ENCODE measurements around the gene SIX1. TPM values are rescaled to one million over a fixed set of nuclear protein-coding genes. Genes with fewer than 3 reads are reported as not detected.

The SIX1 gene
- total and polyA plus RNA-seq, 2 of the 13 experiments (the other 11 are each of a cell fraction or from before 2014, with no cell fraction given): 1.7 to 6.5 TPM

DNA sequence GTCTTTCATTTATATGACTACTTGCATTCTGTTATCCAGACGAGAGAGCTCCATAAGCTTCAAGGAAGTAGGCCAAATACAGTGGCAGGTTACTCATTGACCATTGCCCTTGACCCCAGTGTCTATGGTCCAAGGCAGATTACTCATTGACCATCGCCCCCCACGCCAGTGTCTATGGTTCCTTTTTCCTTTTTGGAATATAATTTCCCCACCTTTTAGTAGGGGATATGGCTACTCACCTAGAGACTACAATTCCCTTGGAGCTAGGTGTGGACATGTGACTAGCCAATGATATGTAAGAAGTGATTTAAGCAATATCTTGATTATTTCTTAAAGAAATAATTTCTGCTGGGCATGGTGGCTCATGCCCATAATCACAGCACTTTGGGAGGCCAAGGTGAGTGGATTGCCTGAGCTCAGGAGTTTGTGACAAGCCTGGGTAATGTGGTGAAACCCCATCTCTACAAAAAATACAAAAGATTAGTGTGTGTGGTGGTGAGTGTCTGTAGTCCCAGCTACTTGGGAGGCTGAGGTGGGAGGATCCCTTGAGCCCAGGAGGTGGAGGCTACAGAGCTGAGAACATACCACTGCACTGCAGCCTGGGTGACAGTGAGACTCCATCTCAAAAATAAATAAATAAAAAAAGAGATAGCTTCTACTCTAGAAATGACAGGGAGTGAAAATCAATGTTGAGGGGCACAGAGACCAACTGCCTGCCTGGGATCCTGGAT, 42.3 kb upstream of the SIX1 start (continued):
- TF ChIP-seq FOXP1 (IDR thresholded peaks at IDR 0.05): no peak
- 0 out of 2 replicates have a peak, but pooled peaks have one; percentile 14 for TF ChIP-seq FOXP1 (CRISPR knock-in tag; IDR thresholded peaks at IDR 0.05)
- TF ChIP-seq, protein P1, sequence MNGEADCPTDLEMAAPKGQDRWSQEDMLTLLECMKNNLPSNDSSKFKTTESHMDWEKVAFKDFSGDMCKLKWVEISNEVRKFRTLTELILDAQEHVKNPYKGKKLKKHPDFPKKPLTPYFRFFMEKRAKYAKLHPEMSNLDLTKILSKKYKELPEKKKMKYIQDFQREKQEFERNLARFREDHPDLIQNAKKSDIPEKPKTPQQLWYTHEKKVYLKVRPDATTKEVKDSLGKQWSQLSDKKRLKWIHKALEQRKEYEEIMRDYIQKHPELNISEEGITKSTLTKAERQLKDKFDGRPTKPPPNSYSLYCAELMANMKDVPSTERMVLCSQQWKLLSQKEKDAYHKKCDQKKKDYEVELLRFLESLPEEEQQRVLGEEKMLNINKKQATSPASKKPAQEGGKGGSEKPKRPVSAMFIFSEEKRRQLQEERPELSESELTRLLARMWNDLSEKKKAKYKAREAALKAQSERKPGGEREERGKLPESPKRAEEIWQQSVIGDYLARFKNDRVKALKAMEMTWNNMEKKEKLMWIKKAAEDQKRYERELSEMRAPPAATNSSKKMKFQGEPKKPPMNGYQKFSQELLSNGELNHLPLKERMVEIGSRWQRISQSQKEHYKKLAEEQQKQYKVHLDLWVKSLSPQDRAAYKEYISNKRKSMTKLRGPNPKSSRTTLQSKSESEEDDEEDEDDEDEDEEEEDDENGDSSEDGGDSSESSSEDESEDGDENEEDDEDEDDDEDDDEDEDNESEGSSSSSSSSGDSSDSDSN (CRISPR knock-in tag; IDR thresholded peaks at IDR 0.05): no peak
- peak; percentile 81 for TF ChIP-seq NCOA2 (CRISPR knock-in tag; IDR thresholded peaks at IDR 0.05)
- TF ChIP-seq CEBPG (CRISPR knock-in tag; IDR thresholded peaks at IDR 0.05): 0 out of 2 replicates have a peak, but pooled peaks have one; percentile 22
- peak; percentile 55; the same call in 1 of the 2 replicates for TF ChIP-seq HHEX (CRISPR knock-in tag; IDR thresholded peaks at IDR 0.05)
- TF ChIP-seq, protein P2, sequence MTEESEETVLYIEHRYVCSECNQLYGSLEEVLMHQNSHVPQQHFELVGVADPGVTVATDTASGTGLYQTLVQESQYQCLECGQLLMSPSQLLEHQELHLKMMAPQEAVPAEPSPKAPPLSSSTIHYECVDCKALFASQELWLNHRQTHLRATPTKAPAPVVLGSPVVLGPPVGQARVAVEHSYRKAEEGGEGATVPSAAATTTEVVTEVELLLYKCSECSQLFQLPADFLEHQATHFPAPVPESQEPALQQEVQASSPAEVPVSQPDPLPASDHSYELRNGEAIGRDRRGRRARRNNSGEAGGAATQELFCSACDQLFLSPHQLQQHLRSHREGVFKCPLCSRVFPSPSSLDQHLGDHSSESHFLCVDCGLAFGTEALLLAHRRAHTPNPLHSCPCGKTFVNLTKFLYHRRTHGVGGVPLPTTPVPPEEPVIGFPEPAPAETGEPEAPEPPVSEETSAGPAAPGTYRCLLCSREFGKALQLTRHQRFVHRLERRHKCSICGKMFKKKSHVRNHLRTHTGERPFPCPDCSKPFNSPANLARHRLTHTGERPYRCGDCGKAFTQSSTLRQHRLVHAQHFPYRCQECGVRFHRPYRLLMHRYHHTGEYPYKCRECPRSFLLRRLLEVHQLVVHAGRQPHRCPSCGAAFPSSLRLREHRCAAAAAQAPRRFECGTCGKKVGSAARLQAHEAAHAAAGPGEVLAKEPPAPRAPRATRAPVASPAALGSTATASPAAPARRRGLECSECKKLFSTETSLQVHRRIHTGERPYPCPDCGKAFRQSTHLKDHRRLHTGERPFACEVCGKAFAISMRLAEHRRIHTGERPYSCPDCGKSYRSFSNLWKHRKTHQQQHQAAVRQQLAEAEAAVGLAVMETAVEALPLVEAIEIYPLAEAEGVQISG (CRISPR knock-in tag; IDR thresholded peaks at IDR 0.05): peak; percentile 59; the same call in 1 of the 2 replicates
- no peak for TF ChIP-seq ZNF101 (CRISPR knock-in tag; IDR thresholded peaks at IDR 0.05; ENCODE audit: borderline replicate concordance, low read depth)
- no peak for TF ChIP-seq EZH2 (conservative IDR thresholded peaks at IDR 0.05; ENCODE audit: low read depth, low read length)
- TF ChIP-seq, protein P3, sequence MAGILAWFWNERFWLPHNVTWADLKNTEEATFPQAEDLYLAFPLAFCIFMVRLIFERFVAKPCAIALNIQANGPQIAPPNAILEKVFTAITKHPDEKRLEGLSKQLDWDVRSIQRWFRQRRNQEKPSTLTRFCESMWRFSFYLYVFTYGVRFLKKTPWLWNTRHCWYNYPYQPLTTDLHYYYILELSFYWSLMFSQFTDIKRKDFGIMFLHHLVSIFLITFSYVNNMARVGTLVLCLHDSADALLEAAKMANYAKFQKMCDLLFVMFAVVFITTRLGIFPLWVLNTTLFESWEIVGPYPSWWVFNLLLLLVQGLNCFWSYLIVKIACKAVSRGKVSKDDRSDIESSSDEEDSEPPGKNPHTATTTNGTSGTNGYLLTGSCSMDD (CRISPR knock-in tag; IDR thresholded peaks at IDR 0.05): no peak
- no peak for TF ChIP-seq ZFAT (CRISPR knock-in tag; conservative IDR thresholded peaks at IDR 0.05)
- TF ChIP-seq NKX3-1 (CRISPR knock-in tag; IDR thresholded peaks at IDR 0.05): no peak
- TF ChIP-seq, protein P4, sequence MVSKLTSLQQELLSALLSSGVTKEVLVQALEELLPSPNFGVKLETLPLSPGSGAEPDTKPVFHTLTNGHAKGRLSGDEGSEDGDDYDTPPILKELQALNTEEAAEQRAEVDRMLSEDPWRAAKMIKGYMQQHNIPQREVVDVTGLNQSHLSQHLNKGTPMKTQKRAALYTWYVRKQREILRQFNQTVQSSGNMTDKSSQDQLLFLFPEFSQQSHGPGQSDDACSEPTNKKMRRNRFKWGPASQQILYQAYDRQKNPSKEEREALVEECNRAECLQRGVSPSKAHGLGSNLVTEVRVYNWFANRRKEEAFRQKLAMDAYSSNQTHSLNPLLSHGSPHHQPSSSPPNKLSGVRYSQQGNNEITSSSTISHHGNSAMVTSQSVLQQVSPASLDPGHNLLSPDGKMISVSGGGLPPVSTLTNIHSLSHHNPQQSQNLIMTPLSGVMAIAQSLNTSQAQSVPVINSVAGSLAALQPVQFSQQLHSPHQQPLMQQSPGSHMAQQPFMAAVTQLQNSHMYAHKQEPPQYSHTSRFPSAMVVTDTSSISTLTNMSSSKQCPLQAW (CRISPR knock-in tag; IDR thresholded peaks at IDR 0.05): peak; percentile 99
- peak; percentile 19; the same call in 1 of the 2 replicates for TF ChIP-seq ZNF292 (CRISPR knock-in tag; IDR thresholded peaks at IDR 0.05; ENCODE audit: borderline replicate concordance, low read depth)
- peak; percentile 15; the same call in 1 of the 2 replicates for TF ChIP-seq ZBTB20 (CRISPR knock-in tag; IDR thresholded peaks at IDR 0.05; ENCODE audit: borderline replicate concordance, low read depth)
- peak; percentile 41; the same call in 1 of the 2 replicates for TF ChIP-seq ZNF670 (CRISPR knock-in tag; IDR thresholded peaks at IDR 0.05; ENCODE audit: borderline replicate concordance)
- peak; percentile 88 for TF ChIP-seq ZMYM3 (CRISPR knock-in tag; IDR thresholded peaks at IDR 0.05)
- TF ChIP-seq BCL6 (CRISPR knock-in tag; IDR thresholded peaks at IDR 0.05): peak; percentile 60; the same call in 1 of the 2 replicates
- TF ChIP-seq, protein P5, sequence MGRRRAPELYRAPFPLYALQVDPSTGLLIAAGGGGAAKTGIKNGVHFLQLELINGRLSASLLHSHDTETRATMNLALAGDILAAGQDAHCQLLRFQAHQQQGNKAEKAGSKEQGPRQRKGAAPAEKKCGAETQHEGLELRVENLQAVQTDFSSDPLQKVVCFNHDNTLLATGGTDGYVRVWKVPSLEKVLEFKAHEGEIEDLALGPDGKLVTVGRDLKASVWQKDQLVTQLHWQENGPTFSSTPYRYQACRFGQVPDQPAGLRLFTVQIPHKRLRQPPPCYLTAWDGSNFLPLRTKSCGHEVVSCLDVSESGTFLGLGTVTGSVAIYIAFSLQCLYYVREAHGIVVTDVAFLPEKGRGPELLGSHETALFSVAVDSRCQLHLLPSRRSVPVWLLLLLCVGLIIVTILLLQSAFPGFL (CRISPR knock-in tag; IDR thresholded peaks at IDR 0.05): no peak
- no peak for TF ChIP-seq ZNF737 (CRISPR knock-in tag; IDR thresholded peaks at IDR 0.05; ENCODE audit: borderline replicate concordance)
- 0 out of 2 replicates have a peak, but pooled peaks have one; percentile 31 for TF ChIP-seq FOXO1 (CRISPR knock-in tag; IDR thresholded peaks at IDR 0.05)
- TF ChIP-seq ZFX (CRISPR knock-in tag; IDR thresholded peaks at IDR 0.05; ENCODE audit: low read depth): peak; percentile 29; the same call in 1 of the 2 replicates
